ENCODE results near the gene INKA1. TPM values are rescaled to one million over a fixed set of nuclear protein-coding genes. Genes with fewer than 3 reads are reported as not detected.
"Not testable (repeated sequence)": the region's sequence is repeated elsewhere in the genome, so short reads cannot be mapped to it uniquely, and the experiment has no call there.

Gene INKA1
- total RNA-seq, 1 experiment from 2014 or later, result not detected

DNA sequence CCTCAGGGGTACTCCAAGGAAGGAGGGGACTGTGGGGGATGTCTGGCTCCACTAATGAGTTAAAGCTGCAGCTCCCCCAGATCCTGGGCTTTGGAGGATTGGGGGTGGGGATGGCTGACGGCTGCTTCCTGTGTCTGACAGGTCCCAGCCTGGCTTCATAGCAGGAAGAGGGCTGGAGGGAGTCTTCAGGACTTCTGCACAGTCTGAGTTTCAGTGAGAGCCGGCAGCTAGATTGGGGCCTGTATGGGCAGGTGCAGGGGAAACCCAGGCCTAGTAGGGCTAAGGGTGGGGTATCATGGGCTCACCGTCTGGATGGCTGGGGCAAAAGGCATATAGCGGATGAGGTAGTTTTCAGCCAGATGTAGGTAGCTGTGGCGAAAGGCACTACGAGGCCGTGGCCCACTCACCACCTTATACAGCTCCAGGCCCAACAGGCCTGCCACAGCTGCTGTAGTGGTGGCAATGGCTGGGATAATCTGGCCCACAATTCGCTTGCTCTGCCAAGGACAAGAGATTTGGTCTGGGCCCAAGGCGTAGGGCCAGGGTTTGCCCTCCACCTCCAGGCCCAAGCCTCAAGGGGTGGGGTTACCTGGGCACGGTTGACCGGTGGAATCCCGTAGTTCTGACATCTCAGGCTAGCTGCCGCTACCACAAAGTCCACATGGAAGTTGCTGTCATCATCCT is 4.5 kb downstream of the INKA1 start:
- DNase-seq (ENCODE audit: low read depth), result no peak

DNA sequence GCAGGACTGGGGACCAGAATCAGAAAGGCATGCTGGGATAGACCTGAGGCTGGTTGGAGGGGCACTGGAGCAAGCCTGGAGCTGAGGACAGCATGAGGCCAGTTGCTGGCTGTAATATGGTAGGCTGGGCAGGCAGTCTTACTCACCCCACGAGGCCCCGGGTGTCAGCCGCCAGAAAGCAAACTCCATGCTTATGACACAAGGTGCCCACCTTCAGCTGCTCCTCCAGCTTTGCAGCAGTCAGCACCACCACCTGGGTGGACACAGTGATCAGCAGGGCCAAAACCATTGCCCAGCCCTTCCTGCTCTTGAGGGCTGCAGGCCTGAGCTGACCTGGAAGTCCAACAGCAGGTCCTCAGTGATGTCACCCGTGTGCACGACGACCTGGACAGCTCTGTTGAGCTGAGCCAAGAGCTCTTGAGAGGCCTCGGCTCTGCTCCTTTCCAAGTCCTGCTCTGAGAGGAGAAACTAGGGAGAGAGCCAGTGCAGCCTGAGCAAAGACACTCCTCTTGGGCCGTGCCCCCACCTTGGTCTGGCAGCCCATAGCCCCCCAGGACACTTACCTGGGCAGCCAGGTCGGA is 9.9 kb downstream of the INKA1 start:
- DNase-seq (ENCODE audit: low read depth), result no peak

DNA sequence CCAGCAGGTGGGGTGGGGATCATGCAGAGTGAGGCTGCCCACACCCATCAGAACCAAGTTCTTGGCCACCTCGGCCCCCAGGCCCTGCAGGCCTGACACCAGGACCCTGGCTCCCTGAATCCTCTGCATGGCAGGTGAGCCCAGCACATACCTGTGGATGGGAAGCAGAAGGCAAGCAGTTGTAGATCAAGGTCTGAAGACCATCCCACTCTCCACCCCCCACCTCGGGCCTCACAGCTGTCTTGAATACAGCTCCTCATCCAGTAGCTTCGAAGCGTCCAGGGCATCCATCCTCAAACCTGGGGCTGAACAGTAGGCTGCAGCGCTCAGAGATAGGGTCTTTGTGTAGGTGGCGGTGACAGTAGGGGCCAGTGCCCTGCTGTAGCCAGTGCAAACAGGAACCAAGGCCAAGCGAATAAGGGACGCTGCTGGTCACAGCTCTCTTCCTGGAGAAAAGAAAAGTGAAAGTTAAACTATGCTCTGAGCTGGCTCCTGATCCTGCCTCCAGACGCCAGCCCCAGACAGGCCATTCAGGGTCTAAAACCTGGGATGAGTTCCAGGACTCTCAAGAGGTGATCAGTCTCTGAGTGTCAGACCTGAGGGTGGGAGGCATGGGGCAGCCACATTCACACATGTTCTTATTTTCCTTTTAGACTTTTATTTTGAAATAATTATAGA is 10.6 kb downstream of the INKA1 start, which contains the start of gene UBA7:
Gene UBA7 (minus strand): TSS at position 457 of the 678 bp plus-strand sequence. CDS start 166 bp downstream, at position 291.
- peak; percentile 69 for DNase-seq (ENCODE audit: low read depth)

DNA sequence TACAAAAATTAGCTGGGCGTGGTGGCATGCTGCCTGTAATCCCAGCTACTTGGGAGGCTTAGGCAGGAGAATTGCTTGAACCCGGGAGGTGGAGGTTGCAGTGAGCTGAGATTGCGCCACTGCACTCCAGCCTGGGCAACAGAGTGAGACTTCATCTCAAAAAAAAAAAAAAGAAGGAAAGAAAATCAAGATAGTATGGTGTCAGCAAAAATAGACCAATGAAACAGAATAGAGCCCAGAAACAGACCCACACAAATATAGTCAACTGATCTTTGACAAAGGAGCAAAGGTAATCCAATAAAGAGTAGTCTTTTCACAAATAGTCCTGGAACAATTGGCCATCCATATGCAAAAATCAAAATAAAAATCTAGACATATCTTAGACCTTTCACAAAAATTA is 20.1 kb downstream of the INKA1 start:
- not testable (repeated sequence) for DNase-seq (ENCODE audit: low read depth)

DNA sequence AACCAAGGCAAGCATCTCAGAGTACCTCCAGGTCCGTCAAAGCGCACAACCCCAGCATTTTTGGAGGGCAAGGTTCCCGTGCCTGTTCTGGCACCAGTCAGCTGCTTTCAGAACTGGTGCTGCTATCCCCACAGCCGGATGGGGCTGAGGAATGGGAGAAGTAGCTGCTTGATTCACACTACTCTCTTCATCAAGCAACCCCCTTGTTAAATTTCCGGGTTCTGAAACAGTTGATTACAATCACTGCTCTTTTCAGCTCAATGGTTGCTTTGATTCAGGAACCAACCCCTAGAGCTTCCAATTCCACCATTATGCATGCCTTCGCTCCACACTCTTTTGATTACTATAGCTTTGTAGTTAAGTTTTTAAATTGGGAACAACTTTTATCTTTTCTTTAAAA is 23.0 kb downstream of the INKA1 start:
- no peak for DNase-seq (ENCODE audit: low read depth)

DNA sequence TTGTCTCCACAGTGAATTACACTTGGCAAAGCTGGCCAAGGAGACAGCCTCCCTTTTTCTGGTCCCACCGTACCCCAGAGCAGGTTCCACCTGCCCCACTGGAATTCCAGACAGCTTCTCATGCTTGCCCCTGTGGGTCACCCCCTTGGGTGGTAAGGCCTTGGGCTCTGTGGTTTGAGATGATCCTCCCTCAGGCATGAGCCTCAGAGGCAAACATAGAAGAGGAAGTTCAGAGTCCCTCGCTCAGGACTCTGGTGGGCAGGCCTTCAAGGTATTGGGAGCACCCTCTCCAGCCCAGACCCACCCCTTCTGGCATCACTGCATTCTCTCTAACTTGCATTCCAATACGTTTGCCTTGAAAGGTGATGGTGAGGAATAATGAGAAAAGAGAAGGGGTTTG is 28.3 kb downstream of the INKA1 start:
- DNase-seq (ENCODE audit: low read depth), result no peak

DNA sequence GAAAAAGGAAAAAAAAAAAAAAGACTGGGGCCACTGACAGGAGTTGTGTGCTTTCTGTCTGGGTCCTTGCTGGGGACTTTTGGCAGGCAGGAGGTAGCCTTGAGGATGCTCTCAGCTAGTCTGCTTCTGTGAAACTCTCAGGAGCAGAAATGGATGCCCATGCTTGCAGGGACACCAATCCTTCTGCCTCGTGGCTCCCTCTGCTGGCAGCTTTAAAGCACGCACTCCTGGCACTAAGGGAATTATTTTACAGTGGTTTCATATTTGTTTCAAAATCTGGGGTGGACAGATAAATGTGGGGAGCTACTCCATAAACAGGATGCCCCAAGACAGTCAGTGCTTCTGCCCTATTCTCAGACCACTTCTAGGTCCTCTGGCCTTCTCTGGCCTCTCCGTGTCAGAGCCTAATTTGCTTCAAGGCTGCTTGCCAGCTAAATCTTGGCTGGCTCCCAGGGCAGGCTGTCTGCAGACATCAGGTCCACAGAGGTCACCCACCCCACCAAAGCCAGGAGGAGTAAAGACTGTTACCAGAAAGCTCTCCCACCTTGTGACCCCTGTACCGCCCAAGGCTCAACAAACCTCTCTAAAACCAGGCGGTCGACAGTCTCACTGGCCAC is 36.2 kb downstream of the INKA1 start:
- DNase-seq (ENCODE audit: low read depth), result peak; percentile 62

DNA sequence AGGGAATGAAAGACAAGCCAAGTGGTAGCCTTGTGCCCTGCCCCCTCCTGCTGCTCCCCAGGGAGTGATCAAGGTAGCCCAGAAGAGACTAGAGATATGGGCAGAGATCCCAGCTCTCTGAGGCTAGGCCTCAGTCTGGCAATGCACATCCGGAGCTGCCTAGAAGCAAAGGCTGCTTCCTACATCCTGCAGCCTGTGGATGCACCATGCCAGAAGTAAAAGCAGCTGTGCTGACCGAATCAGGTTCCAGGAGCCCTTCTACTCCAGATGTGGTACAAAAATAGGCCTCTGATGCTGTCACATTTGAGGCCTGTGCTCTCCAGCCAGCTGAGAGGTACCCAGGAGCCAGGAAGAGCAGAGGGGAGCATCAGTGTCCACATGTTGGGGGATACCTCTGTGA is 37.3 kb downstream of the INKA1 start:
- no peak for DNase-seq (ENCODE audit: low read depth)

DNA sequence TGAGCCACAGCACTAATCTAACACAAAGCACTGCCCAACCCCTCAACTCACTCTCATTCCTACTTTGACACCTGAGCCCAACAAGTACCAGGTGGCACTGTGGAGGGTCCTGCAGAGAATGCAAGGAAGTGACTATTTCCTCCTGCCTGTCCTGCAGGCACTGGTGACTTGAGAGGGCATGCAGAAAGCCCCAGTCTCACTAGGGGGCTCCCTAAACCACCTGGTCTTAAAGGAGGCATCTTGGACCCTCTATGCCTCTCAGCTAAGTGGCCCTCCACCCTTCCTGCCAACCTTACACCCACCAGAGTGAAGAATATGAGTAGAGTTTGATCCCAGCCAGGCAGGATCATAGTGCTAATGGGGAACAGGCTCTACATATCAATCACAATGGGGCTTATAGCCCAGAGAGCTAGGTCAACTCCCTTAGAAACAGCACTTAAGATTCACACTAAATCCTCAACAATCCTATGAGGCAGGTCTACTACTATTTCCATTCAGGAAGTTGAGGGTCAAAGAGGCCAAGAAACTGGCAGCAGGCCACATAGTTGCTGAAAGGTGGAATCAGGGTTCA is 38.1 kb downstream of the INKA1 start:
- peak; percentile 17 for DNase-seq (ENCODE audit: low read depth)

DNA sequence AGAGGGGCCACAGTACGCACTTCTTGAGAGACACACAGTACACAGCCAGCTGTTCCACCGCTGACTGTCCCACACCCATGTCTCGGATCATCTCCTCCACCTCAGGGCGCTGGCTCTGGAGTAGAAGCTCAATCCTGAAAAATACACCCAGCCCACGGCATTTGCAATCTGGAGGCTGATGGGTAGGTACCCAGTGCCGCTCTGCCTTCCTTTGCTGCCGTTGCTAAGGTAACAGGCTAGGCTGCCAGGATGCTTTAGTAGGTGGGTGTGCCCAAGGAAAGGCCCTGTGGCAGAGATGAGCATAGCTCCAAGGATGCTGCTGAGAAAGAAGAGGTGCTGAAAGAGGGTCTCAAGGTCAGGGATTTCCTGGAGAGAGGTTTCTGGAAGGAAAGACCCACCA is 38.7 kb downstream of the INKA1 start:
- DNase-seq (ENCODE audit: low read depth), result no peak

DNA sequence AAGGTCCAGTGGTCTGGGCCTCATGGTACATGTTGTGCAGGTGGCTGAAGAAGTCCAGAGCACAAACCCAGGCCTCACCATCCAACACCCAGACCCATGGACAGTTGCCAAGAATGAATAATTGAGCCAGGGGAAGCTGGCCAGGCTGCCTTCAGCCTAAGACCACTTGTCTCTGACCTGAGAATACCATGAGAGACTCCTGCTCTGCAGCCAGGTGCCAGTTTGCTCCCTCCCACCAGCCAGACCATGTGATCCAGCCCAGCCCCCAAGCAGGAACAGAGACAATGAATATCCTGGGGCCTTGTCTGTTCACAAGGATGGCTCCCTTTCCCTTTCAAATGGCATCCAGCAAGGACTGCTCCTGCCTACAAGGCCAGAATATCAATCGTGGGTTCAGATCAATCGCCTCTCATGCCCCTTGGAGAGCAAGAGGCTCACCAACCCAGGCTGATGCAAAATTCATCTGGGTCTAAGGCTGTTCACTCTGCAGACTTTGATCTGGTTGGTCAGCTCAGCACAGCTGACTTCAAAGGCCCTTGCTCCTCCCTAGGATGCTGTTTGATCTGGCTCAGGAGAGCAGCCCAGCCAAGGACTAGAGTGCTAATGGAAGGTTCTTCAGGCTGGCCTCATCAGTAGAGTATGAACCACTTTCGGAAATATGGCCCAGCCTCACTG is 39.9 kb downstream of the INKA1 start:
- DNase-seq (ENCODE audit: low read depth), result no peak

DNA sequence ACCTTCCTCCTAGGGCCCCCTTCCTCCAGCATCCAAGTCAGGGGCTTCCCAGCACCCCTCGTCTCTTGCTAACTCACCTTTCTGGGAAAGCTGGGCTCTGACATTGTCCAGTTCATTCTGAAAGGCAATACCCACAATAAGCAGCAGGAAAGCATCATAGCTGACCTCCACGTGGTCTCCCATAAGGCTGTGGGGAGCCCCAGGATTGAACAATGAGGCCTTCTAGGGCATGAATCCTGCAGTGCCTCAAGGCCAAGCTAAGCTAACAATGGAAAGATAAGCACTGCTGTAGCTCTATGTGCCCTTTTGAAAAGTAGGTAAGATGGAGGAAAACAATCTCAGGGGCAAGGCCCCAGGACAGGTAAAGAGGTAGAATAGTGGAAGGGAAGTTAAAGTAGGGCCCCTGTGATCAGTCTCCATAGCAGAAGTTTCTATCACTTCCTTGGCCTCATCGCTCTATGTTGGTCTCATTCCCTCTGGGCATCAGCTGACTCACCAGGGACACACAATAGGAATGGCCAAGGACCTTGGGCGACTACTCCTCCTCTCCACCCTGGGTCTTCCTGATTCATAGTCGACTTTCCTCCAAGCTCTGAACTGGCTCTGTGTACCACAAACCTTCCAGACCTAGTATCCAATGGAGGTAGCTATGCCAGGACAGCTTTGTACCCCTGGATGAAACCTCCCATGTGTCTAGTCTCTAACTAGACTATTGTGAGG is 41.6 kb downstream of the INKA1 start:
- no peak for DNase-seq (ENCODE audit: low read depth)

DNA sequence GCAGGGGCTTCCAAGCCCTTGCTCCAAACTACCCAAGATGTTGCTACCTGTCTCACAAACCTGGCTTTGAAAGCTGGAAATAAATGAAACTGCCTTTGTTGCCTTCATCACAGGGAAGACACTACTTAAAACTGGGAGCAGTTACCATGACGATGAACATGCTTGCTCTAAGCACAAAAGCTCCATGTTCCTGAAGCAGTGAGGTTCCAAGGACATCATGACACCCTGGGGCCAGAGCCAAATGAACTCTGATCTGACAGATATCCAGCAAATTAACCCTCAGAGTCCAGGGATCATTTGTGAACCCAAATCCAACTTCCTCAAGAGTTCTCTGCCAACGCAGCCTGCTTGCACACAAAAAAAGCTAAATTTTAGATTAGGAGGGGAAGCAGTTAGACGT is 42.6 kb downstream of the INKA1 start:
- no peak for DNase-seq (ENCODE audit: low read depth)

Other genes starting within 250 kb of the INKA1 start
- gene BSN, start 248.8 kb upstream of the INKA1 start, total RNA-seq (2014; rRNA removed; shearing (Covaris generic)), result 0.18 and 0.29 TPM in 2 replicates
- gene APEH, start 128.9 kb upstream of the INKA1 start, total RNA-seq (2014; rRNA removed; shearing (Covaris generic)), result 59.1 and 64.5 TPM in 2 replicates
- gene MST1, start 113.8 kb upstream of the INKA1 start, total RNA-seq (2014; rRNA removed; shearing (Covaris generic)), result 0.63 and 3.2 TPM in 2 replicates
- 16.6 and 17.1 TPM in 2 replicates for gene RNF123, start 113.7 kb upstream of the INKA1 start, total RNA-seq (2014; rRNA removed; shearing (Covaris generic))
- 0.63 and 1.6 TPM in 2 replicates for gene AMIGO3, start 83.6 kb upstream of the INKA1 start, total RNA-seq (2014; rRNA removed; shearing (Covaris generic))
- gene GMPPB, start 79.3 kb upstream of the INKA1 start, total RNA-seq (2014; rRNA removed; shearing (Covaris generic)), result 30.8 and 42.0 TPM in 2 replicates
- gene IP6K1, start 16.7 kb upstream of the INKA1 start, total RNA-seq (2014; rRNA removed; shearing (Covaris generic)), result 12.6 and 17.7 TPM in 2 replicates
- gene CDHR4, start 3.4 kb upstream of the INKA1 start, total RNA-seq (2014; rRNA removed; shearing (Covaris generic)), result not detected in 2 replicates
- gene UBA7, start 10.7 kb downstream of the INKA1 start, total RNA-seq (2014; rRNA removed; shearing (Covaris generic)), result 5.1 and 6.8 TPM in 2 replicates
- 6.6 and 10.4 TPM in 2 replicates for gene TRAIP, start 53.3 kb downstream of the INKA1 start, total RNA-seq (2014; rRNA removed; shearing (Covaris generic))
- 0.34 TPM in 1 of 2 replicates, not detected in the other for gene CAMKV, start 66.6 kb downstream of the INKA1 start, total RNA-seq (2014; rRNA removed; shearing (Covaris generic))
- not detected in 2 replicates for gene MST1R, start 100.6 kb downstream of the INKA1 start, total RNA-seq (2014; rRNA removed; shearing (Covaris generic))
- gene MON1A, start 126.5 kb downstream of the INKA1 start, total RNA-seq (2014; rRNA removed; shearing (Covaris generic)), result 7.9 and 14.1 TPM in 2 replicates
- 41.7 and 68.2 TPM in 2 replicates for gene RBM6, start 136.9 kb downstream of the INKA1 start, total RNA-seq (2014; rRNA removed; shearing (Covaris generic))

All from Daoy (cell line).